GDM1 (cell line): ENCODE data around the gene TGFBR3.

ENCODE experiments used
- DNase-seq: peaks from one replicate; lab custom pipeline; 2025; lab: John Stamatoyannopoulos, UW

Gene TGFBR3

DNA sequence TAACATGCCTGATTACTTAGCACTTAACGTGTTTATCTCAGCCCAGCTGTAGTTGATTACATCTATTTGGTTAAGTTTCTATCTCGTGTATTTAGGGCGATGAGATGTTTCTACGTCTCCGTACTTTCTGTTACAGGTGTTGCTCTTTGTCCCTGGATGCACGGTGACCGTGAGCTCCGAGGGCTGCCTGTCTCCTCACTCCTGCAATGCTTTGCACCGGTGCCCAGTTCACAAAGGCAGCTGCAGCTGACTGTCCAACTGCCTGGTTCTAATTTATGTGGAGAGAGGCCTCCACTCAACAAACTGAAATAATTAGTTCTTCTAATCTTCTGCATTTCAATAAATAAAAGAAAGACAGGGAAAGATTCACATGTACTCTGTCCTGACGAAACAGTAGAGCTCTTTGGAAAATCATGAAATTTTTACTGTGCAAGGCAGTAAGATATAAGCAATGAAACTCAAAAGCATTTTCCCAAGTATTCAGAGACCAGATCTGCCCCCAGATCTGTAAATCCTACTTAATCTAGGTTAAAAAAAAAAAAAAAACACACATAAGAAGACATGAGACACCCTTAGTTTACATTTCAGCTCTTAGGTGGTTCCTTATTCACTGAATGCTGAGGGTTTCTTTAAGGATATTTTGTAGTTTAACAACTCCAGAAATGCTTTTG lies 108.2 kb downstream of the TGFBR3 start:
- DNase-seq = no peak

DNA sequence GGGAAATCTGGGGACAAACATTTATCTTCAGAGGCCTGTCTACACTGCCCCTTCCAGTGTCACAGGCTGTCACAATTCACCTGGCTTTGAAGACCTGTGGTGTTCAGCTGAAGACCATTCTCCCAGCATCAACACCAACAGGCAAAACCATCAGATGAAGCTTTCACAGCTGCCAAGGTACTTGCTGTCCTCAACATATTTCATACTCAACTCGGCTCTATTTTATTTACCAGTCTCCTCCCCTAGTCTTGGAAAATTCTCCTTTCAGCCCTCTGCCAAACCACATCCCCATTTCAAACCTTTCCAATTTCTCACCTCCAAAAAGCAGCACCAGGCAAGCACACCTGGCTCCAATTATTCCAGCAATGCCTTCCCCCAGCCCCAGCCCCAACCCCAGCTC lies 108.8 kb downstream of the TGFBR3 start:
- no peak for DNase-seq

- no peak for DNase-seq
Observed at GRCh38 chr1:91776068-91776794, 109.7 kb downstream of the TGFBR3 start.

DNA sequence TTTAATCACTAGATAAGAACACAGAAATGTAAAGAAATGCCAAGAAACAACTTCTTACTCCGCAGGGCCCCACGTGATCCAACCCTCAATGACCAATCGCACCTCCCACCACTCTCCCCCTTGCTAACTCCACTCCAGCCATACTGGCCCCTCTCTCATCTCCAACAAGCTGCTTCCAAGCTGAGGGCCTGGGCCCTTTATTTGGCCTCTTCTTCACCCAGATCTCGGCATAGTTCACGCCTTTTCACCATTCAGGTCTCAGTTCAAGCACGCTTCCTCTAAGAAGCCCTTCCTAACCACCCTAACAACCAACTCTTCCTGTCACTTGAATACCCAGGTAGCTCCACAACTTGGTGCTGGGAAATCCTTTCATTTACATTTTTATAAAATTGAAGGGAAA lies 110.7 kb downstream of the TGFBR3 start:
- DNase-seq = no peak

DNA sequence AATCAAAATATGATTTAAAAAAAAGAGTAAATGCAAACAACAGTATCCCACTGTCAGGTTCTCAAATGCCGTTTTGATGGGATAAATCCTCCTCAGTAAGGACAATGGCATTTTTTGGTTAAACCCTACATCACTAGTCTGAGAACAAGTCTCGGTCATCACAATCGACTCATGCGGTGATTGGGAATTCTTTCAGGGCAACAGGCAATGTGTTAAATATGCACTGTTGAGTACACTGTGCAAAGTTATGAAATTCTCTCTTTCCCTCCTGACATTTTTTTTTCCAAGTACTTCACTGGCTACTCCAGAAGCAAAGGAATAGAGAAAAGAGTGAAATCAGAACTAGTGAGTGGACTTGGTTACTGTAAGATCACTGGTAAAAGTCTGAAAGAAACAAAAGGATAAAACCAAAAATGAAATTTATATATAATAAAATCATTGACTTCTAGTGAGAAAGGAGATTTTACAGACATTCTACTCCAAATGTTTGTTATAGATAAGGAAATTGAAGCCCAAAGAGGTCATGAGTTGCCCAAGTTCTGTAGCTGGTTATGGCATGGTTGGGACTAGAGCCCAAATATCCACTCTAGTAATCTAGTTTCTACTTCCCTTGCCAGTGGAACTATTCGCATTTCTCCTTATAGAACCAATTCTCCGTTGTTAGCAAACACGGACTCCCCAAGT lies 111.3 kb downstream of the TGFBR3 start:
- no peak for DNase-seq

GRCh38 chr1:91771717-91772116 lies 114.2 kb downstream of the TGFBR3 start:
- DNase-seq = no peak

GRCh38 chr1:91770667-91771268 lies 115.2 kb downstream of the TGFBR3 start:
- no peak for DNase-seq

- DNase-seq = no peak
Observed at GRCh38 chr1:91769742-91770141, 116.2 kb downstream of the TGFBR3 start.

DNA sequence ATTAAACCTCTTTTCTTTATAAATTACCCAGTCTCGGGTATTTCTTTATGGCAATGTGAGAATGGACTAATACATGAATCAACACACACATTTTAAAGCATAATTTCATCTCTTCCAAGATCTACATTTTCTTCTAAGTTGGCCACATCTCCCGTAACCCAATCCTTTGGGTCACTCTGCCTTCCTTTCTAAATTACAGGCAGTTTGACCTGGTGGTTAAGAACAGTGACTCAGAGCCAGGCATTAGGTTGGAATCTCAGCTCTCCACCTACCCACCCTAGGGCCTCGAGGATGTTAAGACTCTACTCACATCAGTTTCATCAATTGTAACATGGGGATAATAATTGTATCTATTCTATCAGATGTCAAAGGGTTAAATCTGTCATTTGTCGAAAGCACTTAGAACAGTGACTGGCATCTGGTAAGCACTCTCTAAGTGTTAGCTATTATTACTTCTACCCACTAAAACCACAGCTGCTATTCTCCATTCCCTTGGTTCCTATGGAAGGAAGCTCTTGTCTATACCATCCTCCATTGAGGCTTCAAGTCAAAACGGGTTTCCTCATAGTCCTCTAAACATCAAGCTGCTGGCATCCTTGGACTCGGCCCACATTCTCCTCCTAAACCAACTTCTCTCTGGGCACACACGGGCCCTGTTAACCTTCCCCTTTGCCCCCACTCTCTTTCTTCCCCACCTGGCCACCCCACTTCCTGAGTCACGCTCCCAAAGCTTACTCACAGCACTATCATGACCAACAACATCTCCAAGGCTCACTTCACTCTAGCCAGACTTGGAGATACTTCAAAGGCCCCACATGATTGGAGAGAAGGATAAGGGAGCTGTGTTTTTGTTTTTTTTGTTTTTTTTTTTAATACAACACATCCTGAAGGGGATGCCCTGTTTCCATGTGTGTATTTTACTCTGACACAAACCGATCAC lies 116.9 kb downstream of the TGFBR3 start:
- DNase-seq = peak; percentile 5

GRCh38 chr1:91768120-91768519 lies 117.8 kb downstream of the TGFBR3 start:
- DNase-seq = no peak

DNA sequence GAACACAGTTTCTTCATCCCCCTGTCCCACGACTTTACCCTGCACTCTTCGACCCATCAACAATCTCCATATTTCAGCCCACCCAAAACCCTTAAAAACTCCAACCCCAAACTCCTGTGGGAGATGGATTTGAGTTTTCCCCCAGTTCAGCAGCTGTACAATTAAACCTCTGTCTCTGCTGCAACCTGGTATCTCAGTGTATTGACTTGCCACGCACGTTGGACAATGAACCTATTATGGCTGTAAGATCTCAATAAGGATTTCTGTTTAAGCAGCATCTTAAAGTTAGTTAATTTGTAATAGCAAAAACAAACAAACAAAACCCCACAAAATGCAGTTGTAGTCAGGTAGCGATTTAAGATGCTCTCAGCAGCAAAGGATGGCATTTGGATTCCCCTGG lies 119.1 kb downstream of the TGFBR3 start:
- DNase-seq = no peak

DNA sequence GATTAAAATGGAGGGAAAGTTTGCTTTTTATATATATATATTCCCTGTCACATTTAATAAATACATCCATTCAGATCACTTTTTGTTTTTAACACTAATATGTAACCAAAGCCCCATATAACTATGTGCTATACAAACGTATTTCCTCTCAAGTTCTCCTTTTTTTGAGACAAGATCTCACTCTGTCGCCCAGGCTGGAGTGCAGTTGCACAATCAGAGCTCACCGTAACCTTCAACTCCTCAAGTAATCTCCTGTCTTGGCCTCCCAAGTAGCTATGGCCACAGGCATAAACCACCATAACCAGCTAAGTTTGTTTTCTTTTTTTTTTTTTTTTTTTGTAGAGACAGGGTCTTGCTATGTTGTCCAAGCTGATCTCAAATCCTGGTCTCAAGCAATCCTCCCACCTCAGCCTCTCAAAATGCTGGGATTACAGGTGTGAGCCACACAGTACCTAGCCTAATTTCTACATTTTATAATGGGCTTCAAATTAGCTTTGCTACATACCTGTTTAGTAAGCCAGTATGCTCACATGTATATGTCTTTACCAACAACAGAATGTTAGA lies 120.0 kb downstream of the TGFBR3 start:
- DNase-seq = no peak

- DNase-seq = no peak
Observed at GRCh38 chr1:91765293-91765692, 120.7 kb downstream of the TGFBR3 start.

DNA sequence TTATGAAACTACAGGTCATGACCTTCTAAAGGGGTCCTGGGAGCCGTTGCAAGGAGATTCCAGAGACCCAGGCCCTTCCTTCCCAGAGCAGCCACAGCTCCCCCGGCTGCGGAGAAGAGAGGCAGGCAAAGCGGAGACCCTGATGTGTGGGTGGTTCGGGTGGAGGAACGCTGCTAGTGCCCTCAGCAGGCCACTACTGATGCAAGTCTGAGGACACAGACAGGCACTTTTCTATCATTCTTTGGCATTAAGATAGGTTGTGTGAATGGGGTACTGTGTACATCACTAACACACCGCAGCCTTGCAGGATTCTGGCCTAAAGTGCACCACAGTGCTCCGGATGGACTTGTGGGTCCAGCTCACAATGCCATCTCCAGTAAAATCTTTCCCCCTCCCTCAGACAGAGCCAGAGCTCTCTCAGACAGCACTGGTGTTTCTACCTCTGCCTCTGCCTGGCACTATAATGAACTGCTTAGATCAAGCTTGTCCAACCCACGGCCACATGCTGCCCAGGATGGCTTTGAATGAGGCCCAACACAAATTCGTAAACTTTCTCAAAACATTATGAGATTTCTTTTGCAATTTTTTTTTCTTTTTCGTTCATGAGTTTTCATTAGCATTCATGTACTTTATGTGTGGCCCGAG lies 121.4 kb downstream of the TGFBR3 start:
- no peak for DNase-seq

DNA sequence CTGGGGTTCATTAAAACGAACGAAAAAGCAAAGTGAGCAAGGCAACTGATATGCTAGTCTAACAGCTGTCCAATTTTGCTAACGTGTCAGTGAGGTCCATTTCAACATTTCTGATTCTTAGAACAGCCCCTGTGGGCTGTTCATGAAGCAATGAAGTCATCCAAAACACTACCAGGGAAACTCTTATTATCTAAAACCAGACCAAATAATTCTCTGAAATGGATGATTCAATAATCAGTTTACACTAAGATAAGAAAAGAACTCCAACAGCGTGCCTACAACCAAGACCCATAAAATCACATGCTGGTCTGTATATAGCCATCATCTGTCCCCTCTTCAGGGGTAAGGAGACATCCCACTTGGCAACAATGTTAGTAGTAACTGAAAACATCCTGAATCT lies 122.7 kb downstream of the TGFBR3 start:
- no peak for DNase-seq

DNA sequence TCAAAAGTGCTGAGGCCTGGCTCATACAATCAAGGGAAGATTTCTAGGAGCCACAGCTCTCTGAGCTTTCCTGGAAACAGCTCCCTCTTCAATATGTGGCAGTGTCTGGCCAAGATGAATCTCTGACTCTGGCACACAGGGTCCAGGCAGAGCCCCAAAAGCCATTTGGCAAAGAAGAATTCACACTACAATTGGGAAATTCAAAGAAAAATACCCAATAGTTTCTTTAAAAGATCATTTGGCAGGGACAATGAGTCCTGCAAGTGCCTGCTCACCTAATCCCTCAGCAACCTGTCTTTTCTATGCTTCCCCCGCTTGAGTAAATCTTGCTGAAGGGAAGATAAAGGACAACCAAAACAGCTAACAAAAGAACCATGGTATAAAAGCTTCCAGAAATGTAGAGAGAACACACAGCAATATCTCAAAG lies 124.6 kb downstream of the TGFBR3 start:
- no peak for DNase-seq

DNA sequence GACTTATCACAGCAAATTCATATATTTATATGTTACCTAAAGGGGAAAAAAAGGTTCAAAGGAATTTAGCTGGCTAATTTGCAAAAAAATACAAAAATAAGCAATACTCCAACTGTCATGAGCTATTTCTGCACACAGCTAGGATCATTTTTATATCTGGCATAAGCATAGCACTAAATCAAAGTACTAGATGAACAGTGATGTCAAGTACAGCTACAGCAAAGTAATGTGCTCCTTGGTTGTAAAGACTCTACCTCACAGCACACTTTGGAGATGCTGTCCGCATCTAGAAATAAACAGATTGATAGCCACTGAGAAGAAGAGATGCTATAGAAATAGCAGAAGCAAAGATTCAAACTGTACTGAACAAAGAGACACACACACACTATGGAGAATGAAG lies 125.4 kb downstream of the TGFBR3 start:
- DNase-seq = no peak

GRCh38 chr1:91759076-91759475 lies 126.9 kb downstream of the TGFBR3 start:
- no peak for DNase-seq

DNA sequence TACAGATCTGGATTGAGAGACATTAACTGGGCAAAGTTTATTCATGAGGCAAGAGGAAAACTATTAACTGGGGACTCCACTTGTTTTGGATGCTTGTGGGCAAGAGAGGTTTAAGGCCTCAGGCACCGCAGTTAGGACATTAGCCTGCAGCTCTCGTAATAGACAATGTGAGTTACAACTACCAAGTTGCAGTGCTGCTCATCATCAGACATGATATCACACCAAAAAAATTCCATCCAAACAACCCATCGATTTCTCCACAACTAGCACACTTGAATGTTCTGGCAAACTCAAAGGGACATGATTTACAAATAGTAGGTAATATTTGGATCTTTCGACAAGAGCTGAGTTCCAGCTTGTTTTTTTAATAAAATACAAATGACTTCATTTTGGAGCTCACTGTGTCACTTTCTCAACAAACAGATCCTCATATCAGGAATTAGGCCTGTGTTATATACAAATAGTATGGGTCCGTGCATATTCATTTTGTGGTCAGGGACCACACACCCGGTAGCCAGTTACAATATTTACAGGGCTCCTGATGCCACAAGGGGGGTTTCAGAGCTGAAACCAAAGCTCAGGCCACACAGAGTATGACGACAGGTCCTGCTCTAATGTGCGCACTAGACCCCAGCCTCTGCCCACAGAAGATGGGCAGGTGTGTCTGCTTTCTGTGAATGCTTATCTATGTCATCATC lies 128.0 kb downstream of the TGFBR3 start:
- no peak for DNase-seq

DNA sequence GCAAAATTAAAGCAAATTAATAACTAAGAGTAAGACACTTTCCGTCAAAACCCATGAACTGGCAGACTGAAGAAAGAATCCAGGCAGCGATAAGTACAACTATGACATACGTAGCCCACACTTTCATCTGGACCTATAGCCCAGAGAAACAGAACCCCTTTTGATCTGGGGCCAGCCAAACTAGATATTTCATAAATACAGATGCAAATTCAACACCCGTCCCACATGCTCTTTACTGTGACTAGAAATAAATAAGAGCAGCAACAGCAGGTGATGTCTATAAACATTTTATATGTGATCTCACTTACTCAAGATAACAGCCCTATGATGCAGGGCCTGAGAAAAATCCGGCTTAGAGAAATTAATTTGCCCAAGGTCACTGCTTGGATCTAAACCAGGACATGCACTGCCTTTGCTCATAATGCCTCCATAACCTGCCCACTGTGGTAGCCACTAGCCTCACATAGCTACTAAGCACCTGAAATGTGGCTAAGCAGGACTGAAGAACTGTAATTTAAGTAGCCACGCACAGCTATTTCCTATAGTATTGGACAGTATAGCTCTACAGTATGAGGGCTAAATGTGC lies 130.2 kb downstream of the TGFBR3 start:
- no peak for DNase-seq
